Adrenal gland (tissue), 12 donors: ENCODE data around the gene PIP4K2C. TPM values are rescaled to one million over a fixed set of nuclear protein-coding genes. Genes with fewer than 3 reads are reported as not detected.

Source experiments
- DNase-seq, 7 donors: peaks; one replicate each; pipeline ENCODE4 v3.0.0-alpha.2; 2019 to 2020
- H3K27ac ChIP-seq, 5 donors: fragments of 200-600 bp; sonication (generic) in 4 of 5; 1 replicate in 3 of 5; 2 replicates in 2 of 5; pipeline versions ENCODE4 v1.5.1 to v1.8.0; 2016 to 2020; ENCODE audit warnings: mild to moderate bottlenecking in 1 of 5
- H3K27me3 ChIP-seq: fragments of 200-600 bp; 2 replicates; pipeline ENCODE4 v1.8.0; 2021
- H3K36me3 ChIP-seq, 2 donors: fragments of 200-600 bp; replicated peaks in 1 of 2; 1 replicate in 1 of 2; 2 replicates in 1 of 2; pipeline versions ENCODE4 v1.5.1 to v1.8.0; 2018 to 2022
- H3K4me1 ChIP-seq, 2 donors: fragments of 200-600 bp; replicated peaks in 1 of 2; 1 replicate in 1 of 2; 2 replicates in 1 of 2; pipeline versions ENCODE4 v1.5.1 to v1.8.0; 2018 to 2021
- H3K4me3 ChIP-seq, 4 donors: fragments of 200-600 bp; sonication (generic) in 3 of 4; one replicate each; pipeline ENCODE4 v1.5.1; 2016 to 2018
- H3K9me3 ChIP-seq, 3 donors: fragments of 200-600 bp; sonication (generic) in 1 of 3; replicated peaks in 1 of 3; 1 replicate in 2 of 3; 2 replicates in 1 of 3; pipeline versions ENCODE4 v1.5.1 to v1.8.0; 2016 to 2021
- CTCF ChIP-seq, 6 experiments: fragments of 450-650 bp in 4 of 6; fragments of 200-600 bp in 2 of 6; sonication (generic) in 1 of 6; IDR thresholded peaks; 1 replicate in 5 of 6; 2 replicates in 1 of 6; pipeline versions ENCODE4 v1.5.1 to v1.8.0; 2016 to 2021; ENCODE audit warnings: antibody characterized with exemption in 6 of 6, mild to moderate bottlenecking in 2 of 6, moderate library complexity in 1 of 6
- POLR2A ChIP-seq, 2 donors: fragments of 450-650 bp; IDR thresholded peaks; one replicate each; pipeline ENCODE4 v1.6.1; 2017; ENCODE audit warnings: antibody characterized with exemption in 2 of 2, mild to moderate bottlenecking in 2 of 2, moderate library complexity in 1 of 2
- WGBS, 4 donors: extraction: QIAGEN DNeasy Blood & Tissue Kit in 2 of 4; methylation state at CpG; one replicate each; pipeline versions ENCODE4 v1.1.5 to v1.1.7; 2013 to 2017; 5-methylcytosine and 5-hydroxymethylcytosine counted together
- intact Hi-C, 2 donors: fragments of 100-400 bp; cut with DNase I; formaldehyde crosslinking; loops; one replicate each; pipeline versions ENCODE4 v1.14.1 to v1.15.0; 2022 to 2023
- polyA plus RNA-seq, 3 donors: library from polyadenylated mRNA; stranded (reverse); fragments of 200-250 nt in 2 of 3; fragments of 350-450 nt in 1 of 3; fragmentation: Illumina TruSeq in 1 of 3; extraction: RNeasy Lipid Tissue Mini Kit (QIAGEN cat#74804) in 1 of 3; gene quantifications; one replicate each; pipeline ENCODE4 v1.2.3, GENCODE V29; 2013 to 2014
- total RNA-seq, 9 donors: library from RNA; depleted of rRNA in 4 of 9; stranded (reverse); fragments of >200 nt in 4 of 9; fragments of 120-200 nt in 1 of 9; fragmentation: NEBNext Ultra II Directional in 1 of 9; extraction: Animal tissue kit (Norgen Biotek cat#: 25700) in 1 of 9; gene quantifications; one replicate each; pipeline versions ENCODE4 v1.1.0 to v1.2.4, GENCODE V29; 2013 to 2023
- donor health status: healthy with polysubstance abuse.
- donor health status: Bipolar disorder and iron deficiency.
- donor health status: DM: yes; HTN: yes; CAD: no.
- donor health status: DM: no; HTN: no; CAD: no.
- donor health status: DM: no; HTN: no; CAD: no.
- donor health status: DM: yes; HTN: yes; CAD: no.

Gene PIP4K2C
- total and polyA plus RNA-seq, 12 donors, result 8.1 to 75.9 (median 28.2) TPM

- 55 to 69% (median 63%) methylated on average over 12 to 15 of the region's 15 CpGs for WGBS, 4 donors
- TF ChIP-seq POLR2A (IDR thresholded peaks at IDR 0.05) (no peak), CTCF (IDR thresholded peaks at IDR 0.05) (no peak)
- no peaks in the 10 kb centered on the region for H3K9me3 ChIP-seq
- peak overlapping the region in 3 of 4 donors; percentile 76 to 100 (median 92) for H3K4me3 ChIP-seq
- peak overlapping the region in 4 of 5 donors; percentile 85 to 97 (median 92) for H3K27ac ChIP-seq
- intact Hi-C loops, result no loop called here
- H3K36me3 ChIP-seq, result peaks cover 0 to 15% of the 10 kb centered on the region in 2 donors
- peaks cover 8% of the 10 kb centered on the region for H3K27me3 ChIP-seq
- peak in 1 of 7 donors; percentile 45 for DNase-seq
- H3K4me1 ChIP-seq, result peaks cover 15 to 26% of the 10 kb centered on the region in 2 donors
These were observed 45.1 kb upstream of the PIP4K2C start for GRCh38 chr12:57545809-57546437.

DNA sequence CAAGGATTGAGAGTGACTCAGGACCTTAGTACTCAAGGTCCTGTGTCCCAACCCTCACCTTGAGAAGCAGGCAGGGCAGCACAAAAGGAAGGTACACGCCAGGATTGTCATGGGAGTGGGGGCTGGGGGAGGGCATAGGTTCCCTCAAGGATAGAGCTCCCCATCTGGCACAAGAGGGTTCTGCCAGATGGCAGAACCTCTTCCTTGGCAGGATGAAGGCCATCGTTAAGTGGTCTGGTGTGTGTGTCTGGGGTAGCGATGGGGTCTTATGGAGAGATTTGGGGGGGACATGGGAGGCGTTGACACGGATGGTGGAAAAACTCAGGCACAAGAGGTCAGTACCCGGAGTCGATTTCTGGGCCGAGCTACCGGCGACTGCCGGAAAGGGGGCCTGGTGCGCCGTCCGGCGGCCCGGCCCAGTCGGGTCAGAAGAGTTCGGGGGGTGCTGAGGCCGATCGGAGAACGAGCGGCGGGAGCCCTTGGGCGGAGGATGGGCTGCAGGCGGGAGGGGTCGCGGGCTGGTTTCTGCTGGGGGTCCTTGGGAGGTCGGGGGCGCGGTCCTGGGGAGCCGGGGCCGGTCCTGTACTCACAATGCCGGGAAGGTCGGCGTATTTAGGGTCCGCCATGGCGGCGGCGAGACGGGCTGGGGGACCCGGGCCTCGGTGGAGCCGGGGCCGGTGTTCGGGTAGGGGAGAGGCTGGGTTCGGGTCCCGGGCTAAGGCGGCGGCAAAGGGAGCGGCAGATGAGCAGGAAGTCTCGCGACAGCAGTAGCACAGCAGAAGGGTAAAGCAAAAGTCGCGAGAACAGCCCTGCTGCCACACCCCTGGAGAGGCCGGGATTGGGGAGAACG, 44.3 kb upstream of the PIP4K2C start, which contains the start of gene DCTN2:
Gene DCTN2 (minus strand): TSS at position 755 of the 850 bp plus-strand sequence. CDS start 129 bp downstream, at position 626.
- H3K36me3 ChIP-seq, result peaks cover 0 to 10% of the 10 kb centered on the region in 2 donors
- peaks cover 15 to 19% of the 10 kb centered on the region in 2 donors for H3K4me1 ChIP-seq
- intact Hi-C loops, result no loop called here
- H3K27ac ChIP-seq, result peak within 1 kb of the TSS; percentile 74 to 97 (median 87)
- peak; percentile 96 to 99 (median 98) for DNase-seq
- peak within 1 kb of the TSS; percentile 76 to 100 (median 95) for H3K4me3 ChIP-seq
- TF ChIP-seq POLR2A (IDR thresholded peaks at IDR 0.05) (peak; percentile 52 to 57), CTCF (IDR thresholded peaks at IDR 0.05) (peak in 3 of 6 experiments; percentile 1 to 32 (median 7))
- 0 to 1% (median 1%) methylated on average over 24 to 56 of the region's 56 CpGs for WGBS, 4 donors
- peaks cover 8% of the 10 kb centered on the region for H3K27me3 ChIP-seq
- H3K9me3 ChIP-seq, result no peaks in the 10 kb centered on the region

DNA sequence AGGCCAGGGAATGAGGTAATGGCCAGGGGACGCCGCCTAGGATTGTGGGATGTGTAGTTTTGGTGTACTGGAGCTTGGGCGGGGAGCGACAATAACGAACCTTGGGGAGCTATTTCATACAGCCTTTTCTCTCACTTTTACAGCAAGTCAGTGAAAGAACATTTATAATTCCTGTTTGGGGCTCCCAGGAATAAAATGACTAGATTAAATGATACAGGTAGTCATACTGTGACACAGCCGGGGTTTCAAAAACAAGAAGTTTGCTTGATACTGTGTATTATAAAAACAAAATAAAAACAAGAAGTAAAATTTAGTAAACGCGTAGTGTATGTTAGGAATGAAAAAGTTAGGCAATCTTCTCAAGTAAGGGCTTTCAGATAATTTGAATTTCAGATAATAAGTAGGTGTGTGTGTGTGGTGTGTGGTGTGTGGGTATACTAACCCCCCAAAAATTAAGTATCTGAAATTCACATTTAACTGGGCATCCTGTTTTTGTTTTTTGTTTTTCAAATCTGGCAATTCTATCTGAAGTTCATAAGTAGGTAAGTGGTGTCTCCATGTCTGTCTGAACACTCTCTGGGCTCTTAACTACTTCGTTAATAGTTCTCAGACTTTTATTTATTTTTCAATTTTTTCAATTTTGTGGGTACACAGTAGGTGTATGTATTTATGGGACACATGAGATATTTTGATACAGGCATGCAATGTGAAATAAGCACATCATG, 43.5 kb upstream of the PIP4K2C start:
- Histone ChIP-seq H3K36me3 (peaks cover 0 to 4% of the 10 kb centered on the region in 2 donors), H3K4me1 (peaks cover 15 to 19% of the 10 kb centered on the region in 2 donors), H3K27ac (peak overlapping the region in 1 of 5 donors; percentile 97), H3K27me3 (peaks cover 8% of the 10 kb centered on the region), H3K4me3 (peak overlapping the region in 2 of 4 donors; percentile 92 to 100), H3K9me3 (no peaks in the 10 kb centered on the region)
- intact Hi-C loops, result no loop called here
- TF ChIP-seq CTCF (IDR thresholded peaks at IDR 0.05) (no peak), POLR2A (IDR thresholded peaks at IDR 0.05) (no peak)
- no peak for DNase-seq
- 19 to 22% (median 20%) methylated on average over 9 of the region's 9 CpGs for WGBS, 4 donors

DNA sequence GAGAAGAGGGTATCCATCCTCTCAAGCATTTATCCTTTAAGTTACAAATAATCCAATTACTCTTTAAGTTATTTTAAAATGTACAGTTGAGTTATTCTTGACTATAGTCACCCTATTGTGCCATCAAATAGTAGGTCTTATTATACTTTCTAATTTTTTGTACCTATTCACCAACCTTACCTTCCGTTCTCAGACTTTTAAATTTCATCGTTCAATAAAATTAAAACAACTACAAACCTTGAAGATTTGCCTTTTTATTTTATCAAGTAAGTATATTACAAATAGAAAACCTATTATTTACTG, 43.0 kb upstream of the PIP4K2C start:
- H3K27me3 ChIP-seq, result peaks cover 8% of the 10 kb centered on the region
- 89 to 99% (median 91%) methylated on average over 2 of the region's 2 CpGs for WGBS, 4 donors
- no peak overlapping the region for H3K4me3 ChIP-seq
- intact Hi-C loops, result no loop called here
- no peaks in the 10 kb centered on the region for H3K36me3 ChIP-seq
- no peak overlapping the region for H3K27ac ChIP-seq
- H3K9me3 ChIP-seq, result no peaks in the 10 kb centered on the region
- peaks cover 15 to 19% of the 10 kb centered on the region in 2 donors for H3K4me1 ChIP-seq
- TF ChIP-seq POLR2A (IDR thresholded peaks at IDR 0.05) (no peak), CTCF (IDR thresholded peaks at IDR 0.05) (no peak)
- DNase-seq, result no peak
